Fibroblast of skin of back (primary cell): ENCODE measurements around the gene HOXA3.

Experiments
- DNase-seq: peaks from one replicate; pipeline ENCODE4 v3.0.0-alpha.2; 2013

The HOXA3 gene

GRCh38 chr7:27165996-27166530, 13.7 kb upstream of the HOXA3 start:
- DNase-seq = no peak

- no peak for DNase-seq
Measured at GRCh38 chr7:27165089-27165995, 13.0 kb upstream of the HOXA3 start, which contains the start of gene HOXA9. HOXA9 (minus strand) TSS chr7:27165537; CDS start chr7:27165457, 80 bp downstream.

- DNase-seq = no peak
Measured at GRCh38 chr7:27164367-27165088, 12.1 kb upstream of the HOXA3 start.

- no peak for DNase-seq
Measured at GRCh38 chr7:27164045-27164366, 11.6 kb upstream of the HOXA3 start.

GRCh38 chr7:27163288-27164044, 11.1 kb upstream of the HOXA3 start:
- no peak for DNase-seq

- no peak for DNase-seq
Measured at GRCh38 chr7:27162561-27163287, 10.3 kb upstream of the HOXA3 start.

- no peak for DNase-seq
Measured at GRCh38 chr7:27161721-27162560, 9.6 kb upstream of the HOXA3 start.

- no peak for DNase-seq
Measured at GRCh38 chr7:27161214-27161720, 8.9 kb upstream of the HOXA3 start.

- peak; percentile 58 for DNase-seq
Measured at GRCh38 chr7:27160546-27161213, 8.3 kb upstream of the HOXA3 start.

- DNase-seq = no peak
Measured at GRCh38 chr7:27160145-27160545, 7.8 kb upstream of the HOXA3 start.

GRCh38 chr7:27159266-27160144, 7.1 kb upstream of the HOXA3 start:
- DNase-seq = no peak

GRCh38 chr7:27158436-27159265, 6.3 kb upstream of the HOXA3 start:
- DNase-seq = no peak

GRCh38 chr7:27157702-27158431, 5.5 kb upstream of the HOXA3 start:
- no peak for DNase-seq

GRCh38 chr7:27156916-27157701, 4.7 kb upstream of the HOXA3 start:
- no peak for DNase-seq

GRCh38 chr7:27156508-27156898, 4.1 kb upstream of the HOXA3 start, which contains the start of gene HOXA7:
HOXA7 (minus strand) TSS chr7:27156675; CDS start chr7:27156545, 130 bp downstream.
- DNase-seq = no peak

- no peak for DNase-seq
Measured at GRCh38 chr7:27155816-27156507, 3.6 kb upstream of the HOXA3 start.
